Skin of body (tissue), 2 donors: ENCODE measurements around the gene SLC2A9. TPM values are rescaled to one million over a fixed set of nuclear protein-coding genes. Genes with fewer than 3 reads are reported as not detected.
"Not testable (repeated sequence)": the region's sequence is repeated elsewhere in the genome, so short reads cannot be mapped to it uniquely, and the experiment has no call there.

ENCODE experiments used
- DNase-seq: peaks from one replicate; lab custom pipeline; 2025; lab: John Stamatoyannopoulos, UW
- total RNA-seq: library from RNA; depleted of rRNA; stranded (reverse); fragments of >200 nt; gene quantifications from one replicate; pipeline ENCODE4 v1.2.3, GENCODE V29; 2014

Gene SLC2A9
- total RNA-seq, 1 donor from 2014 or later, result 5.0 TPM

DNA sequence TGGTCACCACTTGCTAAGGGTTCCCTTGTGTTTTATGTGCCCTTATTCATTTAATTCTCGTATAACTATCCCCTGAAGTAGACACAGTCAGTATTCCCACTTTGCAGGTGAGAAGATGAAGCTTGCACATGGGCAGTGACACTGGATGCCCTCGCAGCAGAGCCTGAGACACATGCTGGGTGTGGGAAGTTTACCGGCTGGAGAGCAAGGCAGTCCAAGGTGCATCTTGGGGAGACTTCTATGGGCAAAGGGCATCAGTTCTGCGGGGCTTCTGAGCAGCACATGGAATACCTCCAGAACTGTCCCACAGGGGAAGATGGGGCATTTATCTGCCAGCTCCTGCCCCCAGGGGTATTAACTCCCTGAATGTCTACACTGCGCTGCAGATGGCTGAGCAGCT lies 92.2 kb downstream of the SLC2A9 start:
- DNase-seq, result no peak

DNA sequence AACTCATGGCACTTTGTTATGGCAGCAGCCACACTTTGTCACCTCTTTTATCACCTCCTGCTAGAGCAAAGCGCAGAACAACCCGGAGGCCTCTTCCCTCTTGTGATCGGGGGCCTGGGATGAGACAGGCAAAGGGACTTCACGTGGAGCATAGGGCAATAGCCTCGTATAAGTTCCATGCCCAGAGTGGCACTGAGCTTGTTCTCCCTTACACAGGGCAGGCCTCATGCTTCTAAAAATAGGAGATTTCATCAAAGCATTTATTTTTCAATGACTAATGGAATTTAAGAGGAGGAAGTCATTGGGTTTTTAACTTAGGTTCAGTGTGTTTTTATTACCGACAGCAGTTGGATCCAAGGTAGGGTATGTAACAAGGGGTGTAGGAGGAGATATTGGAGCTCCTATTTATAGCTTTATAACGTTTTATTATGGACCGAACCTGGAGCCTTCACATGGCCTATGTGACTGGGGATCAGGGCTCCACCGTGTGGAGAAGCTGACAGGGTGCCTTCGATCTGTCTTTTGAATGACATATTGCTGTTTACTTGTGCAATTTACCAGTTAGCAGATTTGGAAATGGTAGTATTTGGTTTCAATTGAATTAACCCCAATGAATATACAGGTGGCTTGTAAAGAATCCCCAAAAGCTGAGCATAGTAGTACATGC lies 93.8 kb downstream of the SLC2A9 start:
- DNase-seq, result no peak

DNA sequence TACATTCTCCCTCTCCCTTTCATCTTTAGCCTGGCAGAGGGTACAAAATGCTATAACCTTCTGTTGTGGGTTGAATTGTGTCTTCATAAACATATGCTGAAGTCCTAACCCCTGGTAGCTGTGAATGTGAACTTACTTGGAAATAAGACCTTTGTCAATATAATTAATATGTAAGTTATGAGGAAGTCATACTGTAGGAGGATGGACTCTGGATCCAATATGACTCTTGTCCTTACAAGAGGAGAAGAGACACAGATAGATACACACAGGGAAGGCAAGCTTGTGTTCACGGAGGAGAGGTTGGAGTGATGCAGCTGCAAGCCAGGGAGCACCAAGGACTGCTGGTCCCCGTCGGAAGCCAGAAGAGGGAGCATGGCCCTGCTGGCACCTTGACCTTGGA lies 94.7 kb downstream of the SLC2A9 start:
- DNase-seq, result no peak

DNA sequence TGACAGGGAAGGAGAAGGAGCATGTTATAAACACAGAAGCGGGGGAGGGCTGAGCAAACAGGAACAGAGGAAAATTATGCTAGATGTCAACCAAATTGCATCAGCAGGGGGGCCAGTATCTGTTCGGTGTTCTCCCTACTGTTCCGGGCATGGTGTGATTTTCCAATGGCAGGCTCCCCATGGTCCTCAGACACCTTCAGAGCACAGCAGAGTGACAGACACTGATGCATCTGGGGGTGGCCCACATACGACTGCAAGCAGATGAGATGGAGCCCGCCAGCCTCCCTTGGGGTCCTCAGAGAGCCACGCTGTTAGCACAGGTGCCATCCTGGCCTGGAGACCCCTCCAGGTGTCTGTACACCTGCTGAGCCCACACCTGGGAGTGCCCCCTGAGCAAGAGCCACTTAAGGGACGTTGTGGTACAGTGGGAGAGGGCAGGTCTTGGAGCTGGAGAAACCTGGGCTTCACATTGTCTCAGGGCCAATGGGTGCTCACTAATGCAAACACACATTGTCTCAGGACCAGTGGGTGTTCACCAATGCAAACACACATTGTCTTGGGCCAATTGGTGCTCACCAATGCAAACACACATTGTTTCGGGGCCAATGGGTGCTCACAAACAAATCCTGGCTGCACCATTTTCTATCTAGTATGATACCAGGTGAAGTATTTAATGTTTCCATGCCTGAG lies 95.4 kb downstream of the SLC2A9 start:
- DNase-seq, result no peak

DNA sequence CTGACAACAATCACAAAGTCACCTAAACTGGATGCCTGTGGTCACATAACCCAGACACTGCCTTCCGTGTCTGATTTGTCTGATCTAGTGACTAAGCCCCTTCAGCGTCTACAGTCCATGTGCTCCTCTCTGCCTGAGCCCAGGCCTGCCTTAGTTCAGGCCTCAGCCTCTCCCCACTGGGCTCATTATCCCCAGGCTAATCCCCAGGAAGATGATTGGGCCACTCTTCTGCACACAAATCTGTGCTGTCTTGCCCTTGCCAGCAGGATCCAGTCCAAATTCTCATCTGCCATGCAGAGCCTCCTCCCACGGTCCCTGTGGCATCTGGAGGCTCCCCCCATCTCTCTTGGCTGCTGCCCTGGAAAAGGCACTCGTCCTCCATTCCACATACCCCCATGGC lies 96.5 kb downstream of the SLC2A9 start:
- DNase-seq, result peak; percentile 15

DNA sequence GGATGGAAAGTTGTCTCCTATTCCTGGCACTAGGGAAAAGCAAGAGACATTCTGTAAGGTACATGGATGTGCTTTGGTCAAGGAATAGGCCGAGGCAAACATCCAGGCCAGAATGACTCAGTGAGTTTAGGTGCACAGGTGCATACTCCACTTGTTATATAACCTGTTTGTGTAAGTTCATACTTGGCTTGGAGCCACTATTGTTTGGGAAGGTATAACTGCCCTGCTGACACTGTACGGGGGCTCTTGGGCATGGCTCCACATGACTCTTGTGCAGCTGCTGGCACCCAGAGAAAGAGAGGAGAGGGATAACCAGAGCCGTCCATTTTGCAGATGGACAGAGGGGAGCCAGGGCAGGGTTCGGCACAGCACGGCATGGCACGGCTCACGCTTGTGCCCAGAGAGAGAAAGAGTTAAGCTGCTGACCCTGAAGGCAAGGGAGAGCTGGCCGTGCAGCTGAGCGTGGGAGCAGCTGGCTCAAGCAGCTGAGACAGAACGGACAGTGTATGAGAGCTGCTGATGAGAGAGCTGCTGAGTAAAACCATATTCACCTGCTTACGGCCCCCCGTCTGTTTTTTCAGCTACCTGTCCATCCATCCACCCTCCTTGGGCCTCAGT lies 98.0 kb downstream of the SLC2A9 start:
- no peak for DNase-seq

DNA sequence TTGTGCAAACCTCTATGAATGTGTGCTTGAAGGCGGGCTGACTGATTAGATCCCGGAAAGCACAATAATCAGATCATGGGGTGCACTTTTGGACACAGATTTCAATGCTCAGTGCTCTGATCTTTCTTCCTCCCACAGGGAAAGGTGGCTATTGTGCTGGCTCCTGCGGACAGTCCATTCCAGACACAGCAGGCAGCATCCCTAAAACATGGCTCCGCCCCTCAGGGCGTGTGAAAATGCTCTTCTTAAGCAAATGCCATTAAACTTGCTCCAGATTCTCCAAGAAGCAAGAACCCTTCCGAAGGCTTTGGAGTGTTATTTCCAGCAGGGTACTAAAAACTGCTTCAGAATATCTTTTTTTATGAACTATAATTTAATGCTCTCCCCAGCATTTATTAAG lies 100.0 kb downstream of the SLC2A9 start:
- no peak for DNase-seq

DNA sequence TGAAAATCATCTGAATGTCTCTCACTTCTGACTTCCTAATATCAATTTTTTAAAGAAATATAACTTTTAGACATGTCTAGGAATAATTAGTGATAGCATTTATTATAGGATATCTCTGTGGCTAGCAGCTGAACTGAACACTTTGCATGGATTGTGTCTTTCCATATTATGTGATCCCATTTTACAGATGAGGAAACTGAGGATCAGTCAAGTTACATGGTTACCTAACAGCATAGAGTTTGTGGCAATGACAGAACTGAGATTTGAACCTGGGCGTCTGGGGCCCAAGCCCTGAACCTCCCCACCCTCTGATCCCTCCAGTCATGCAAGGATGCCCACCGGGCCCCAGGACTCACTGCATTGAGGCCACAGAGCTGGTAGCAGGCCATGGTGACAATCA lies 101.3 kb downstream of the SLC2A9 start:
- no peak for DNase-seq

DNA sequence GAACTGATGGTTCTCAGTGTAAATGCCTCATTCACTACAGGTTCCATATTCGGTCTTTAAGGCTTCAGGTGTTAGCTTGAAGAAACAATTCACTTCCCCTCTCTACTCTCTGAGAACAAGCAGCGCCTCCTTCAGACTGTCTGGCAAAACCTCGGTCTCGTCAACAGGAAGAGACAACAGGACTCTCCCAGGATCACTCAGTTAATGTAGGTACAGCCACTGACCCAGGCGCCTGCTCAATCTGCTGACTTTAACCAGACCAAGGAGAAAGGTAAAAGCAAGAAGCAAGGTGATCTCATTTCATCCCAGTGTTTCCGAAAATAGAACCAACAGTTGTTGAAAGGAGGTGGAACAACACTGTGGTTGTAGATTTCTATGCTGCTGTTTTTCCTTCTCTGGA lies 102.2 kb downstream of the SLC2A9 start:
- no peak for DNase-seq

DNA sequence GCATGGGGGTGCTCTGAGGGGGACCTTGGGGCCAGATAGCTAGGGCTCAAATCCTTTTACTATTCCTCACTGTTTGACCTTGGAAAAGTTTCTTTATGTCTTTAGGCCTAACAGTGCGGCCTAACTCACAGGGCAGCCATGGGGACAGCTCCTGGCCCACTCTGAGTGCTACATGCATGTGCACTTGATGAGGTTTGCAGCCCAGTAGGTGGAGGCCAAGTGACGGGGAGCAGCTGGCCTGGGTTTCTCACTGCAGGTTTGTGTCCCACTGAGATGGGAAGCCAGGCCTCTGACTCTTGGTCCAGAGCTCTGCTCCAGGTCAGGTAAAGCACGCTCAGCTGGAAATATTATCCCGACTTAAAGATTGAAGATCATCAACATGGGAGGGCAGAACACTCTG lies 102.8 kb downstream of the SLC2A9 start:
- DNase-seq, result no peak

DNA sequence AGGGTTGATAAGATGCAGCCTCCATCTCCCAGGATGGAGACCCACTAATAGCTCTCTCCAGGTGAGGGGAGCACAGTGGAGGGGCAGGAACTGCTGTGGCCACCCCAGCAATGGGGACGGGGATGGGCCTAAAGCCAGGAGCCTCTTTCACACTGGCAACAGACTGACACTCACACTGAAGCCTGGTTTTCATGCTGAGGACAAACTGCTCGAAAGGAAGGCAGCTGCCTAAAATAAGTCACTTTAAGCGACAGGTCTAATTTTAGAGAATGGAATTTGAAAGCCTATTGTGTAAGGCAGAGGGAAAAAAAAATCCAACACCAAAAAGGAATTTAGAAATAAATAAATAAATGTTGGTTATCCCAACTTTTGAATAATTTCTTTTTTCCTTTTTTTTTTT lies 104.4 kb downstream of the SLC2A9 start:
- no peak for DNase-seq

DNA sequence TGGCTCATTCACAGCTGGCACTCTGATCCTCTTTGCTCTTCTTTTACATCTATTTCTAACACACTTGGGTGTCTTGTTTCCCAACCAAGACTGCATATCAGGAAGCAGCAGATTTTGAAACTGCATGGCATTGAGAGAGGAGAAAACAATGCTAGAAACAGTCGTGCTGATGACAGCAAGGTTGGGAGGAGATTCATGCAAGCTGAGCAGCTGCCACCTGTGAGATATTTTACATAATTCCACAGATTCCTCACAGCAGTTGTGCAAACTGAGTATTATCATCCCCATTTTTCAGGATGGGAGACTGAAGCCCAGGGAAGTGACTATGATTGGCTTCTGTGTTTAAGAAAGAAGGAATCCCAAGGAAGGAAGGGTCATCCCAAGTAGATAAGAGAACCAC lies 105.0 kb downstream of the SLC2A9 start:
- DNase-seq, result no peak

DNA sequence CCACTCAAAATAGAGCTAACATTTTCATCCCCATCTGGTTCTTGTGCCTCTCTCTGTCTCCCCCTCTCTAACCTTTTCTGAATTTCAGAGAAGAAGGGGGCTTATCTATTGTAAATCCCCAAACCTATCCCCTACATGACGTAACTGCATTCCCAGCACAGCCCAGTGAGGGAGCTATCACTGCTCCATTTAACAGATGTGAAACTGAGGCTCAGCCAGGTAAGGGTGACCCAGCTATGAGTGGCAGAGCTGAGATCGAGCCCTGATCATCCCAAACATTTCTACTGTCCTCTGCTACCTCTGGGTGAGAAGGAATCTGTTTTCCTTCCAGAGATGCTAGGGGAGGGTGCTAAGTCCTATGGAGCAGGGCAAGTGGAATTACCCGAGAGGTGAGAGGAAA lies 107.5 kb downstream of the SLC2A9 start:
- DNase-seq, result no peak

DNA sequence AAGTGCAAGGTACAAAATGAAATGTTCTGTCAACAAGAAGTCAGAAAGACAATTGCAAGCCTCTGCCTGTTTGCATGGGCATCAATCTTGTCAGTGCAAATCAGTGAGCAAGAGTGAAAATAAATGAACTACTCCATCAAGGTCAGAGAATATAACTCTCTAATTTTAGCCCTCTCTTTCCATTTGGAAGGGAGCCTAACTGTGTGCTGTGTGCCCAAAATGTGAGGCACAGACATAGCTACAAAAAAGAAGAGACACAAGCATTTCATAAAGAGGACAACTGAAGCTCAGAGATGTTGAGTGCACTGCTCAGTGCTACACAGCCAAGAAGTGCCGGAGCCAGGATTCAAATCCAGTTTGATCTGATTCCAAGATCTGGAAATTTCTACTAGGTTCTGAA lies 114.3 kb downstream of the SLC2A9 start:
- DNase-seq, result no peak

DNA sequence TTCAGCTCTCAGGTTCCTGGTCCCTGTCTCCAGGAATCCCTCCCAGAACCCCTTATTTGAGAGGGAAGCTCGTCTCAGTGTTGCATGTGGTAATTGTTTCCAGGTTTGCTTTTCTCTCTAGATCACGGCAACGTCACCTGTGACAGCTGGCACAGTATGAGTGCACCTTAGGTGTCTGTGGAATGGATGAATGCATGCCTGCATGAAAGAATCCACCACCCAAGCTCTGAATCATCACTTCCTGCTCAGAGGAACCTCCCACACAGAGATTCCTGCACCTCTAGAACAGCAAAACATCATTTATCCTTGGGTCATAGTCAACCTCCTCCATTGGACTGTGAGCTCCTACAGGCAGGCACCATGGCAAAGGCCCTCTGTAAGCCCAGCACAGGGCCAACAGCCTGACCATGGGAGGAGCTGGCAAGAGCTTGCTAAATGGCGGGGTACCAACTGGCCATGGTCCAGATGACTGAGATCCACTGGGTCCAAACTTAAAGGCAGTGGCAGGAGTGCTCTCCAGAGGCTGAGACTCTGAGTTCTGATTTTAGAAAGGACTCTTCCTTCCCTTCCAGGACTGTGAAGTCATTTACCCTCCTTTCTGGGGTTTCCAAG lies 116.2 kb downstream of the SLC2A9 start:
- no peak for DNase-seq

DNA sequence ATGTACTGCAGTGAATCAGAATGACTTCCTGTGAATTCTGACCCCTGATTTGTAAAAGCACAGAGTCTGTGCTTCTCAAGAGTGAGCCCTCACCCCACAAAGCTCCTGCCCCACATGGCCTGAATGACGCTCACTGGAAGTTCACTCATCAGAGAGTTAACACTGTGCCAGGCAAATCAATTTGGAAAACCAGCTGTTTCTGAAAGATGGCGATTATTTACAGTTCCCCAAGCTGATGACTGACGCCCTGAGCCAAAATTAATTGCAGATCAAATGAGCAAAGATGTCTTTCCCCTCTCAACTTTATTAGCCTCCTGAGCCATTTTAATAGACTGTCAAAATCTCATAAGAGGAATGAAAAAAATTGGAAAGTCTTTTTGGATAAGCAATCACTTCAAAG lies 118.0 kb downstream of the SLC2A9 start:
- DNase-seq, result peak; percentile 2

DNA sequence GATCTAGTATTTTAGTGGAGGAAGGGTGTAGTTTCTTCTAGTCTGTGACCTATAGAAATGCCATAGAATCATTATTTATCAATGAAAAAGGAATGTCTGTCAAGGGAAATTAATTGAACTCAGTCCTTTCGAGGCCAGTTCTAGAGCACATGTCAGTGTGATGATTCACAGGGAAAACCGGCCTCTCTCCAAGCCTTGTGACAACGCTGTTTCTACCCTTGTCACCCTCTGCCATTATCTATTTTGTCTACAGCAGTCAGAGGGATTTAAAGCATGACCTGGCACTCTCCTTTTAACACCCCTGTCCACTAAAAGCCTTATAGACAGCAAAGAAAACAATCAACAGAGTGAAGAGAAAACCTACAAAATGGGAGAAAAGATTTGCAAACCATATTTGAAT lies 120.0 kb downstream of the SLC2A9 start:
- DNase-seq, result no peak

DNA sequence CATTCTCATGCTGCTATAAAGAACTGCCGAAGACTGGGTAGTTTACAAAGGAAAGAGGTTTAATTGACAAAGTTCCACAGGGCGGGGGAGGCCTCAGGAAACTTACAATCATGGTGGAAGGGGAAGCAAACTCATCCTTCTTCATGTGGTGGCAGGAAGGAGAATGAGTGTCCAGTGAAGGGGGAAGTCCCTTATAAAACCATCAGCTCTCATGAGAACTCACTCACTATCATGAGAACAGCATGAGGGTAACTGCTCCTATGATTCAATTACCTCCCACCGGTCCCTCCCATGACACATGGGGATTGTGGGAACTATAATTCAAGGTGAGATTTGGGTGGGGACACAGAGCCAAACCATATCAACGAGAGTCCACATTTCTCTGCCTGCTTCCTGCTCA lies 120.7 kb downstream of the SLC2A9 start:
- not testable (repeated sequence) for DNase-seq

DNA sequence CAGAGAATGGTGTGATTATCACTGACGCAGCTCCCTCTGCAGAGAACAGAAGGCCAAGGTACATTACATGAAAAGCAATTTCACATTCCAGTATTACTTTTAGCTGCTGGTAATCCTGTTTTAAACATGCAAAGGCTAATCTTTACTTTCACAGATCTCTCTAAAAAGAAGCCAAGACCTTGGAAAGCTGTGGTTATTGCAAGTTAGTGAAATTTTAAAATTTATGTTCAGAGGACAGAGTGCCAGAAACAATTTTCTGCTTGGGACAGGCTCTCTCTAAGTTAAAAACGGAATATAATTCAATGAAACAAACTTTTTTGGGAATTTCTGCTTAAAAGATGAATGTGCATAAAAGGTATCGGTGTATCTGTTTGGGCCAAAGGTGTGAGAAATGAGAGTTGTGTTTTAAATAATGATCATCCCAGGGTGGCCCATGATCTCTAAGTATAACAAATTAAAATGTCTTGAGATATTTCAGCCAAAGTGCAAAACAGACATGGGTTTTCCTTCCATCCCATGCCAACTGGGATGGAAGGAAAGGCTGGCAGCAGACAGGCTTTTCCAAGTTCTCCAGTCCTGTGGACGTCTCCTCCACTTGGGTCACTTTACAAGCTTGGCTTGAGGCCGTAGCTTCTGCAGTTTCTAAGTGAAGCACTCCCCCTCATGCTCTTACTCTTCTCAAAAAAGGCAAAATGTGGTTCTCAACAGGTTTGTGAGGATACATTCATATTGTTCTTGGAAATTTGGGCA lies 121.8 kb downstream of the SLC2A9 start:
- DNase-seq, result no peak

DNA sequence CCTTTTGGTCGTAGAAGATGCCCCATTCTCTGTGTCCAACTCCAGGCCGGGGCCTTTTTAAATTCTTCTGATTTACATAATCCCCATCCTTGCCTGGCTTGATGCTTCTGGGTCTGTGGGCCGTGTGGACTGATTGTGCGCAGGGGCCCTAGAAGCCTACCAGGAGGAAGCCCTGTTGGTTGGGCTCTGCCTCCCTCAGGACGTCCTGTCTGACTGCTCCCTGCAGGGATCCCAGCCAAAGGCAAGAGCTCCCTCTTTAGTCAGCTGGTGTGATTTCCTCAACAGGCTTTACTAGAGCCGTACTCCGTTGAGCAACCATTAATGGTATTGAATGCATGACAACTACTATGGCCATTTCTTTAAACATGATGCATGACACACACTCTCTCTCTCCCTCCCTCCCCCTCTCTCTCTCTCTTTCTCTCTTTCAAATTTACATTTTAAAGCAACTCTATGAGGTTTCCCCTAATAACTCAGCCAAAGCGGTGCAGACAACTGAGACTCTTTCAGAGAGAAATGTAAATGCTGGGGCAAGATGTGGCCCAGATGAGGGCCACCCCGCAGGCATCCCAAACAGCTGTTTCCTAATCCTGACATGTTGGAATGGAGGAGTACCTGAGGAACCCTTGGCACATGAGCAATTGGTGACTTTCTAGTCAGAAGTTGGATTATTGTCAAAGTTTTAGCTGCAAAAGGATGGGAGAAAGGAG lies 122.5 kb downstream of the SLC2A9 start:
- peak; percentile 35 for DNase-seq

DNA sequence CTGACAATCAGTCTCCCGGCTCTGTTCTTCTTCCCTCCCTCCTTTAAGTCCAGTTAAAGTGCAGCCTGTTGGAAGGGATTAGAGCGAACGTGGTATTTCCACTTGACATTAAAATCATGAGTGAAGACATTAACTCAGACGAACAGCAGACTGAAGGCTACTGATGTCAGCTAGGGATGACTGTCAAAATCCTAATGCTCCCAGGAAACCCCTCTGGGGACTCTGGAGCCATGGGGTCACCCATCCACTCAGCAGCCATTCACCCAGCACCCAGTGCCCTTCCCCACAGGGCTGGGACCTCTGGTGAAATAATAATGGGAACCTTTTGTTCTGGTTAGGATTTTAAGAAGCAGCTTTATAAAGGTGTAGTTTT lies 126.0 kb downstream of the SLC2A9 start:
- no peak for DNase-seq
